ENCODE measurements around the gene PRR12.
A peak's percentile ranks its signal among the peaks of the same experiment; 100 is the strongest.

Gene PRR12

GRCh38 chr19:49560358-49560900 lies 30.6 kb upstream of the PRR12 start:
- no peak for DNase-seq (ENCODE audit: low read depth)

DNA sequence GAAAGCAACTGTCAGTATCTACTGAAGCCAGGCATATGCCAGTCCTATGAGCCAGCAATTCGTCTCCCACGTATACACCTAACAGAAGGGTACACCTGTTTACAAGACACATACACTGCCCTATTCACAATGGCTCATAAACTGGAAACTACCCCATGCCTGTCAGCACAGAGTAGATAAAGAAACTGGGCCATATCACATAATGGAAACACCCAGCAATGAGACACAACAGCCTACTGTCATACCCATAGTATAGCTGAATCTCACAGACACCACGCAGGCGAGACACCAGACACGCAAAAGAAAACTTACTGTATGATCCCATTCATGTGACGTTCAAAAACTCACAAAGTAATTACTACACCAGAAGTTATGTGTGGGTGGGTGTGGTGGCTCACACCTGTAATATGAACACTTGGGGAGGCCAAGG lies 26.4 kb upstream of the PRR12 start:
- DNase-seq (ENCODE audit: low read depth), result no peak

- DNase-seq (ENCODE audit: low read depth), result no peak
Observed at GRCh38 chr19:49565261-49565660, 25.7 kb upstream of the PRR12 start.

DNA sequence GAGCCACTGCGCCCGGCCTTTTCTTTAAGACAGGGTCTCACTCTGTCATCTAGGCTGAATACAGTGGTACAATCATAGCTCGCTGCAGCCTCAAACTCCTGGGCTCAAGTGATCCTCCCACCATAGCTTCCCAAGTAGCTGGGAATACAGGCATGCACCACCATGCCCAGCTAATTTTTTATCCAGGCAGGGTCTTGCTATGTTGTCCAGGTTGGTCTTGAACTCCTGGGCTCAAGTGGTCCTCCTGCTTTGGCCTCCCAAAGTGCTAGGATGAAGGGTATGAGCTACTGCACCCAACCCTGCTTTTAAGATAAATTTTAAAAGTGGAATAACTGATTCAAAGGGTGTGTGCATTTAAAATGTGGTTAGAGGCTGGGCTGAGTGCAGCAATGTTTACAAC lies 24.7 kb upstream of the PRR12 start:
- no peak for DNase-seq (ENCODE audit: low read depth)

GRCh38 chr19:49567861-49568441 lies 23.0 kb upstream of the PRR12 start:
- no peak for DNase-seq (ENCODE audit: low read depth)

- peak; percentile 66 for DNase-seq (ENCODE audit: low read depth)
Observed at GRCh38 chr19:49570138-49570856, 20.7 kb upstream of the PRR12 start.

- DNase-seq (ENCODE audit: low read depth), result no peak
Observed at GRCh38 chr19:49570997-49571676, 19.8 kb upstream of the PRR12 start.

GRCh38 chr19:49573009-49573408 lies 18.0 kb upstream of the PRR12 start:
- no peak for DNase-seq (ENCODE audit: low read depth)

DNA sequence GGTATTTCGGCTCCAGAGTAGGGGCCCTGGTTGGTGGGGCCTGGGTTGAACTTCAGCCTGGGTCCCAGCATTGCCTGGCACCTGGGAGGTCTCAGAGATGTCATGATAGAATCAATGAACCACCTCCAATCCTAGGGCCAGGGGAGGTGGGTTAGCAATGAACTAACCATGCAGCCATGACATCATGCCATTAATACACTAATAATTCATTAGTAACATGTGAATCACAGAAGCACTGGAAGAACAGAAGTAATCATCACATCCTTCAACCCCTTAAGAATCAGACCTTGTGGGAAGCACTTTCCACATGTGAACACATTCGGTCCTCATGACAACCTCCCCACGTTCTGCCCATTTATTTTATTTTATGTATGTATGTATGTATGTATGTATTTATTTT lies 17.6 kb upstream of the PRR12 start:
- DNase-seq (ENCODE audit: low read depth), result no peak

GRCh38 chr19:49574206-49574755 lies 16.7 kb upstream of the PRR12 start:
- no peak for DNase-seq (ENCODE audit: low read depth)

DNA sequence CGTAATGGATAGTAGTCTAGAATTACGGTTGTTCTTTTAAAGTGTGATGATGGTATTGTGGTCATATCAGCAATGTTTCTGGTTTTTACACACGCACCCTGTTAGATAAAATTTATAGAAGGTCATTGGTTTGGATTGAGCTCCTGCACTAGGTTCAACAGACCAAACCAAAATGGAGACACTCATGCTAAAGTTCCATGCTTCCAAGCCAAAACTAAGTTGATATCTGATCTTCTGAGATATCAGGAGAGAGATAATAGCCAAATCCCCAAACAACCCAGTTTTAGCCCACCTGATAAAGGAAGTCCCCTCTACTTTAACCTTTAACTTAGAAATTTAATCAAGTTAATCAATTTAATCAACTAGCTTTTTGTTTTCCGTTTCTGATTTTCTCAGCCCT lies 11.8 kb upstream of the PRR12 start:
- no peak for DNase-seq (ENCODE audit: low read depth)

DNA sequence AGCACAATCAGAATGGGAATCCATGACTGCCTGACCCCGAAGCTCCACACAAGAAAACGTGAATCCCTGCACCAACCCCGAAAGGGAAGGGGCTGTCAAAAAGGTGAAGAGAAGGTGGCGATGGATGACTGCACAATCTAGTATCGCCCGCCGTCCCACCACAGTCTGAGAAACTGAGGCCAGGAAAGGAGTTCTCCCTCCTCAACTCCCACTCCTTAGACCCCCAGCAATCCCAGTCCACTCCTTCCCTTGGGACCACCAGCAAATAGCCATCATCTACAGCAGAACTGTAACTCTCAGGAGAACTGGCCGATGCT lies 11.1 kb upstream of the PRR12 start:
- no peak for DNase-seq (ENCODE audit: low read depth)

DNA sequence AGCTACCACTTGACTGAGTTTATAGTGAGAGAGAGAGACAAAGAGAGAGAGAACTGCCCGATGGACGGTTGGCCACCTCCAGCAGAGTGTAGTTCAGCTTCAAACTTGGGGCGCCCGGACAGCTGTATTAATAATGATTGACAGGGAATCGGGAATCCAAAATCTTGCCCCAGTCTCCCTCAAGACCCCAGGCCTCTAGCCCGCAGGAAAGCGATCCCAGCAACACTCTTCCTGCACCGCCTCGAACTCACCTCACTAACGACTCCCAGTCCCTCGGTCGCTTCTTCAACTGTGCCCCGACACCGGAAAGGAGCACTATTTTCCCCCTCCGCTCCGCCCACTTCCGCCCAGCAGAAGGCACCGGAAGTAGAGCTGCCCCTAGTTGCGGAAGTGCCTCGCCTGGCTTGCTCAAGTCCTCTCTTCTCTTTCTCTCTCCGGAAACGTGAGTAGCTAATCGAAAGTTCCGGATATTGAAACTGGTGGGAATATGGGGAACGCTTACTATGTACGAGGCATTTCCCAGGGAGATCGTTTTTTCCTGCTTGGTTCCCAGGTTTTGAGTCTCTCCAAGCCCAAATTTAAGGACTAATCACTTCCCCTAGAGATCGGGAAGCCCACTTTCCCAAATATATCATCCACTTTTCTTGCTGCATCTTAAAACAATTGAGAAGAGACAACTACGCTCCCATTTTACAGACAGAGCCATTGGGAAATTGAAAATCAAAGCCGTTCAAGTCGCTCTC lies 10.5 kb upstream of the PRR12 start, which contains the start of gene NOSIP:
Gene NOSIP (minus strand): TSS at position 293 of the 743 bp plus-strand sequence. CDS start 19,865 bp downstream, outside the sequence.
- peak; percentile 95 for DNase-seq (ENCODE audit: low read depth)

GRCh38 chr19:49581007-49581508 lies 9.9 kb upstream of the PRR12 start, which contains the start of gene PRRG2:
Gene PRRG2, plus strand, starts transcription at chr19:49581316. Its CDS starts 1,904 bp downstream, at chr19:49583220.
- no peak for DNase-seq (ENCODE audit: low read depth)

GRCh38 chr19:49583239-49583638 lies 7.7 kb upstream of the PRR12 start:
- DNase-seq (ENCODE audit: low read depth), result no peak

DNA sequence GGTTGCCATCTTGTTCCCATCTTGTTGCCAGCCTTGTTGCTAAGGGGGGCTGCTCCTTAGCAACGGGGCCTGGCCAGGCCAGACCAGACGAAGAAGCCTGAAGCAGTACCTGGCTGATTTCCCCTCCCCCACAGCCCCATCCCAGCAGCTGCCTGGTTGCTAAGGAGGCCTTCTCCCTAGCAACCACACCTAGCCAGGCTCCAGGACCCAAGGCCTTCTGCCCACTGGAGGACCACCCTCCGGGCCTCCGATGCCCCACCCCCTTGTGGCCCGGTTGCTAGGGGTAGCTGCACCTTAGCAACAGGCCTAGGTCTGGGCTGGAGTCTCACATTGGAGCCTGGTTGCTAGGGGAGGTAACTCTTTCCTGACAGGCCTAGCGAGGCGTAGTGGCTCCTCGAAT lies 6.0 kb upstream of the PRR12 start:
- no peak for DNase-seq (ENCODE audit: low read depth)

- no peak for DNase-seq (ENCODE audit: low read depth)
Observed at GRCh38 chr19:49587227-49587626, 3.8 kb upstream of the PRR12 start.

DNA sequence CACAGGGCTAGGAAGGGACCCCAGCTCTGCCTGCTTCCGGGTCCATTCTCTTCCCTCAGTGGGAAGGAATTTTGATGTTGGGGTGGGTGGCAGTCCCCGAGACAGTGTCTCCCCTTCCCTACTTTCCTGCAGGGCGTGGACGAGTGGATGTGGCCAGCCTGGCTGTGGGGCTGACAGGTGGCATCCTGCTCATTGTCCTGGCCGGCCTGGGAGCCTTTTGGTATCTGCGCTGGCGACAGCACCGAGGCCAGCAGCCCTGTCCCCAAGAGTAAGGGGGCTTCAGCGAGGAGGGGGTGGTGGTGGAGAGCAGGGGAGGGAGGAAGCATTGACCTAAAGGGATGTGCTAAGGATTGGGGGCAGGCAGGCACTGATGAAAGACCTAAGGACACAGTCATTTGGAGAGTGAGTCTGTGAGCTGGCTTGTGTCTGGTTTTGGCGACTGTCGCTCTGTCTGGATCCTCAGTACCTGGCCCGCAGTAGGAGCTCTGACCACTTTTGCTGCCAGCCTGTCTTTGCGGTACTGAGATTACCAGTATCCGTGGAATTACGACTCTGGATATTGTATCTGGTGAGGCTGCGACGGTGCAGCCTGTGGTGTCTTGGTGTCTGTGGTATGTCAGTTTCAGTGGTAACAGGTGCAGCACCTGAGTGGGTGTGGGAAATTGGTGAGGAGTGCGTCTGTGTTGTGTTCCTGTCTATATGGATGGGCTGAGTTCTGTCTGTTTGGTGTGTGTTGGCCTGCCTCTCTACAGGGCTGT lies 2.4 kb upstream of the PRR12 start:
- no peak for DNase-seq (ENCODE audit: low read depth)

DNA sequence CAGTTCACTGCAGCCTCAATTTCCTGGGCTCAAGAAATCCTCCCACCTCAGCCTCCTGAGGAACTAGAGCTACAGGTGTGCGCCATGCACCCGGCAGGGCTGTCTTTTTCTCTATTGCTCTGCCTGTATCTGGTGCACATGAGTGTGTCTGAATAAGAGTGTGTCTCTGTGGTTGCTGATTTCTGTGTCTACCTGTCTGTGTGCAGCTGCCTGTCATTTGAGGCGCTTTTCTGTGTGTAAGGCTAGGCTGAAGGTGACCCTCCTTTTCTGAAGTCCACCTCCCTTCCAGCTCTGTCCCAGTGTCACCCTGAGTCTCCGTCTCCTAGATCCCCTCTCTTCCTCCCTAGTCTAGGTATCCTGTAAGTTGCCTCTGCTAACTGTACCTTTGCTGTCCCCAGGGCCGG lies 1.5 kb upstream of the PRR12 start:
- DNase-seq (ENCODE audit: low read depth), result no peak

- DNase-seq (ENCODE audit: low read depth), result peak; percentile 98
Observed at GRCh38 chr19:49590071-49590970, 661 bp upstream of the PRR12 start.

Data from HS-27A (cell line).